DMS53 (cell line): ENCODE measurements around the gene MIF4GD.
A peak's percentile ranks its signal among the peaks of the same experiment; 100 is the strongest.
"Not testable (repeated sequence)": the region's sequence is repeated elsewhere in the genome, so short reads cannot be mapped to it uniquely, and the experiment has no call there.

Source experiments
- DNase-seq: peaks from one replicate; lab custom pipeline; 2025; lab: John Stamatoyannopoulos, UW

Gene MIF4GD

GRCh38 chr17:75260641-75261335 is 10.2 kb downstream of the MIF4GD start:
- no peak for DNase-seq

DNA sequence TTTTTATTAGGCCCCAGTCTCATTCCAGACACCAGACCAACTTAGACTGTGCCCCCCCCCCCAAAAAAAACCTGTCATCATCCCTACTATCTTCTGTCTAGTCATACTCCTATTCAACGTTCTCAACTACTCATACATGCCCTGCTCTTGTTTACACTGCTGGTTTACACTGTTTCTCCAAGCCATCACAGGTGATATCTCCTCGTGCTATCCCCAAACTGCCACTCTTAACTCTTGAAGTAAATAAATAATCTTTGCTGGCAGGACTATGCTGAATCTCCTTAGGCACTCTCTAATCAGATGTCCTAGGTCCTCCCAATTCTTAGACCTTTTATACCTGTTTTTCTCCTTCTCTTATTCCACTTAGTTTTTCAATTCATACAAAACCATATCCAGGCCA is 13.8 kb downstream of the MIF4GD start:
- DNase-seq: not testable (repeated sequence)

DNA sequence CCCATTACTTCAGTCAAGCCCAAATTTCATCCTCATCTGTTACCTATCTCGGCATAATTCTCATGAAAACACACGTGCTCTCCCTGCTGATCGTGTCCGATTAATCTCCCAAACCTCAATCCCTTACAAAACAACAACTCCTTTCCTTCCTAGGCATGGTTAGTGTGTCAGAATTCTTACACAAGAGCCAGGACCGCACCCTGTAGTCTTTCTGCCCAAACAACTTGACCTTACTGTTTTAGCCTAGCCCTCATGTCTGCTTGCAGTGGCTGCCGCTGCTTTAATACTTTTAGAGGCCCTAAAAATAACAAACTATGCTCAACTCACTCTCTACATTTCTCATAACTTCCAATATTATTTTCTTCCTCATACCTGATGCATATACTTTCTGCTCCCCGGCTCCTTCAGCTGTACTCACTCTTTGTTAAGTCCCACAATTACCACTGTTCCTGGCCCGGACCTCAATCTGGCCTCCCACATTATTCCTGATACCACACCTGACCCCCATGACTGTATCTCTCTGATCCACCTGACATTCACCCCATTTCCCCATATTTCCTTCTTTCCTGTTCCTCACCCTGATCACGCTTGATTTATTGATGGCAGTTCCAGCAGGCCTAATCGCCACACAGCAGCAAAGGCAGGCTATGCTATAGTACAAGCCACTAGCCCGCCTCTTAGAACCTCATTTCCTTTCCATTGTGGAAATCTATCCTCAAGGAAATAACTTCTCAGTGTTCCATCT is 14.9 kb downstream of the MIF4GD start:
- DNase-seq: not testable (repeated sequence)

DNA sequence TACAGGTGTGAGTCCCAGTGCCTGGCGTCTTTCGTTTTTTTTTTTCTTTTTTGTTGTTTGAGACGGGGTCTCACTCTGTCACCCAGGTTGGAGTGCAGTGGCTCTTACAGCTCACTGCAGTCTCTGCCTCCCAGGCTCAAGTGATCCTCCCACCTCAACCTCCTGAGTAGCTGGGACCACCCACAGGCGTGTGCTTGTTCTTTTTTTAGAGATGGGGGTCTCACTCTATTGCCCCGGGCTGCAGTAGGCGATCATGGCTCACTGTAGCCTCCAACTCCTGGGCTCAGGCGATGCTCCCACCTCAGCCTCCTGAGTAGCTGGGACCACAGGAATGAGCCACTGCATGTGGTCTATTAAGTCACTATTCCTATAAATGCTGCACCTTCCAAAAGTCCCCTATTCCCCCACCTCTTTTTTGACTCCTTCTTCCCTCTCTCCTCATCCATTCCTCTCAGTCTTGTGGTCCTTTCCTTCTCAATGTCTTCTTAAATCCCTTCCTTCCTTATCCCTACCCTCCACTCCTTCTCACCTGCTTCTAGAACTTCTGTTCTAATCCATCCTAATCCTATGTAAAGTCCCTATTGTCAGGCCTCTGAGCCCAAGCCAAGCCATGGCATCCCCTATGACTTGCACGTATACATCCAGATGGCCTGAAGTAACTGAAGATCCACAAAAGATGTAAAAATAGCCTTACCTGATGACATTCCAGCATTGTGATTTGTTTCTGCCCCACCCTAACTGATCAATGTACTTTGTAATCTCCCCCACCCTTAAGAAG is 18.8 kb downstream of the MIF4GD start:
- no peak for DNase-seq

GRCh38 chr17:75250009-75250471 is 21.0 kb downstream of the MIF4GD start:
- no peak for DNase-seq

DNA sequence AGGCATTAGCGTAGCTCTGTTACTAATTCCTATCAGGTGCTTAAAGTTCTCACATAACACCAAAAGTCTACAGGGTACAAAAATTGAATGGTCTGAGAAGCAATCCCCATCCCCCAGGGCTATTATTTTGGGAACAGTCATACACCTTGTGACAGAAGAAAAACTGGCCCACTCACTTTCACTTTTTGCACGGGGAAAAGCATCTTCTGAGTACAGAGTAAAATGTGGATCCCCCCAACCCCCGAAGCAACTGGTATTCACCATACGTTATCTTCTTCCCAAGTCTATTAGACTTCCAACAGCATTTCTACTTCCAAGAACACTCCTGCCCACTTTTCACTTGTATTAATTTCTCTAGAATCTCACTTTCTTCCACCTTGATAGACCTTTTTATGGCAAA is 21.5 kb downstream of the MIF4GD start:
- no peak for DNase-seq

DNA sequence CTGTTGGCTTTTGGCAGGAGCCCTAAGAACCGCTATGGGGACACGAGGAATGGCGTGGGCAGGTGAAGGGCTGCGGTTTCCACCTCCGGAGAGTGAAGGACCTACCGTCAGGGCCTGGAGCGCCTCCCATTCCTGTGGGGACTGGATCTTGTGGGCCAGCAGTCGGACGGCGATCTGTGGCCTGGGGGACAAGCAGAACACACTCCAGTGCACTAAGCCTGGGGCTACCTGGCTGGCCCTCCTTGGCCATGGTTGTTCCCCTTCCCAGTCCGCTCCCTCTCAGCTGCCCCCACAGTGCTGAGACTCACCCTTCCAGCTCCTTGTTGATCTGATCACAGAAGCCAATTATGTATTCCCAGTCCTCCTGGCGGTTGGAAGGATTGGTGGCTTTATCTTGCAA is 24.6 kb downstream of the MIF4GD start:
- no peak for DNase-seq

- DNase-seq: no peak
Measured at GRCh38 chr17:75245011-75245410, 26.0 kb downstream of the MIF4GD start.

- no peak for DNase-seq
Measured at GRCh38 chr17:75244133-75244866, 26.7 kb downstream of the MIF4GD start.

DNA sequence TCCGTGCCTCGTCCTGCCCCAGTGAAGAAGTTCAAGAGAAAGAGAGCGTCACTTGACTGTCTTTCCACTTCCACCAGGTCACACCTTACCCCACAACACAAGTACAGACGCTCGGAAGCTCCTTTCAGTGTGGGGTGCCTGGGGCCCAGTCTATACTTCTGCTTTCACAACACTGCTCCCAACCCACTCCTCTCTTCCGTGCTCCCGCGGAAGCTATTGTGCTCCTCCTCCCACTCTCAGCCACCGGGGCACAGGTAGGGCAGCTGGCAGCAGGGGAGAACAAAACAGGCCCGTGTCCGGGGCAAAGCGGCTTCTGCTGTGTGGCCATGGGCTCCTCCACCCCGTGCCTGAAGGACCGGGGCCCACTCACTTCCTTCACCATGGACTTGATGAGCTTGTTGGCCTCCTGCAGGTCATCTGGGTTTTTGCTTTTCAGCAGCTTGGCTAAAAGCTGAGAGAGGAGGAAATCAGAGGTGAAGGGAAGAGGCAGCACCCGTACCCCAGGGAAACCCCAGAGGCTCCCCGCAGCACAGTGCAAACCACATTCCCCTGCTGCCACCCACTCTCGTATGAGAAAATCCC is 28.5 kb downstream of the MIF4GD start:
- DNase-seq: no peak

DNA sequence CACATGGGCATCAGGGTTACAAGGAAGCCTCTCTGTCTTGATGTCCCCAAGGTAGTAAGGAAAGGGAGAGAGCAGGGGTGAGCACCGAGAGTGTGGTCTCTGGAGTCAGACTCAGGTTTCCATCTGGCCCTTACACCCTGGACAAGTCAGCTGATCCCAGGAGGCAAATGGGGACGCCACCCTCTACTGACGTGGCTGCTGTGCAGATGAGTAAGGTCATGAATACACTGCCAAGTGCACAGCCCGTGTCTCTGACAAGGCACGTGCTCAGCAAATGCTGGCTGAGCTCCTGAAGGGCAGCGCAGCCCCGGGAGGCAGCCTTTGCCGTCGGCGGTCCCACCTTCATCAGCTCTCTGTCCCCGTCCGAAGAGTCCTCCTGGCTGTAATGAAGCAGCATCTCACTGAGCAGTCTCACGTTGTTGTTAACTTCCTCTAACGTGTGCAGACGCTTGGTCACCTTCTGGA is 29.0 kb downstream of the MIF4GD start:
- DNase-seq: no peak

- no peak for DNase-seq
Measured at GRCh38 chr17:75241502-75241901, 29.5 kb downstream of the MIF4GD start.

- DNase-seq: no peak
Measured at GRCh38 chr17:75241143-75241430, 29.9 kb downstream of the MIF4GD start.

- peak; percentile 70 for DNase-seq
Measured at GRCh38 chr17:75240394-75241142, 30.5 kb downstream of the MIF4GD start.

GRCh38 chr17:75239778-75240393 is 31.1 kb downstream of the MIF4GD start:
- no peak for DNase-seq

DNA sequence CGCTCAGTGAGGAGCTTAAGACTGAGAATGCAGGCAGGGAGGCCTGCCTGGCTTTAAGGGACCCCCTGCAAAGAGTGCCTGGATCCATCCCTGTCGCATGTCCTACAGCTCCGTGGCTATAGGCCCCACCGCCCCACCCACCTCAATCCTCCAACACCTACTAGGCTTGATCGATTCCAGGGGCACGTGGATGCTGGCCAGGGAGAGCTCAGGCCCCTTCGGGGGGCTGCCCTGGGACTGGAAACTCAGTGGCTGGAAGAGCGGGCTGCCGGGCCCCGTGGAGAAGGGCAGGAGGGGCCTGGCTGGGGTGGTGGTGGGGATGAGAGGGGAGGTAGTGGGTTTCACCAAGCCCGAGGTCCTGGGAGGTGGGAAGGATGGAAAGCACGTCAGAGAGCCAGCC is 31.8 kb downstream of the MIF4GD start:
- DNase-seq: no peak

GRCh38 chr17:75238684-75239191 is 32.3 kb downstream of the MIF4GD start:
- DNase-seq: peak; percentile 89

GRCh38 chr17:75238020-75238580 is 32.9 kb downstream of the MIF4GD start:
- no peak for DNase-seq

- no peak for DNase-seq
Measured at GRCh38 chr17:75237100-75238014, 33.7 kb downstream of the MIF4GD start.
